Left ventricle myocardium superior (tissue), 1 donor: ENCODE data around the gene PDCD5. TPM values are rescaled to one million over a fixed set of nuclear protein-coding genes. Genes with fewer than 3 reads are reported as not detected.
"Not testable (repeated sequence)": the region's sequence is repeated elsewhere in the genome, so short reads cannot be mapped to it uniquely, and the experiment has no call there.

ENCODE experiments used
- ATAC-seq: fragments of 200-7000 bp; cut with Tn5 transposase; one replicate; pipeline ENCODE4 v1.9.1; 2020; ENCODE audit warnings: mild to moderate bottlenecking, moderate library complexity
- DNase-seq: peaks from one replicate; pipeline ENCODE4 v3.0.0-alpha.2; 2020
- intact Hi-C: fragments of 100-400 bp; cut with micrococcal nuclease; formaldehyde crosslinking; loops from one replicate; pipeline ENCODE4 v1.11.0; 2022
- long read RNA-seq: library from polyadenylated mRNA; unstranded; transcript quantifications from one replicate; pipeline ENCODE4 v2.0.0, GENCODE V29; 2021
- total RNA-seq: library from RNA; stranded (reverse); fragmentation: NEBNext Ultra II Directional; extraction: Animal tissue kit (Norgen Biotek cat#: 25700); gene quantifications from one replicate; pipeline ENCODE4 v1.2.1, GENCODE V29; 2021
- donor health status: DM: no; HTN: yes; CAD: no; lungs with severe emphysema.

The PDCD5 gene, protein sequence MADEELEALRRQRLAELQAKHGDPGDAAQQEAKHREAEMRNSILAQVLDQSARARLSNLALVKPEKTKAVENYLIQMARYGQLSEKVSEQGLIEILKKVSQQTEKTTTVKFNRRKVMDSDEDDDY
- total RNA-seq: 135 TPM
- long read RNA-seq, transcript PDCD5-207 (6 exons, 699 nt): major isoform, 113 of 130 reads
- long read RNA-seq, transcript PDCD5-205 (4 exons, 480 nt): minor isoform, 9 of 130 reads
- long read RNA-seq, partial matches to known transcripts: 4 of 130 reads
- long read RNA-seq, other reads (novel, unspliced or antisense): 2 of 130 reads

DNA sequence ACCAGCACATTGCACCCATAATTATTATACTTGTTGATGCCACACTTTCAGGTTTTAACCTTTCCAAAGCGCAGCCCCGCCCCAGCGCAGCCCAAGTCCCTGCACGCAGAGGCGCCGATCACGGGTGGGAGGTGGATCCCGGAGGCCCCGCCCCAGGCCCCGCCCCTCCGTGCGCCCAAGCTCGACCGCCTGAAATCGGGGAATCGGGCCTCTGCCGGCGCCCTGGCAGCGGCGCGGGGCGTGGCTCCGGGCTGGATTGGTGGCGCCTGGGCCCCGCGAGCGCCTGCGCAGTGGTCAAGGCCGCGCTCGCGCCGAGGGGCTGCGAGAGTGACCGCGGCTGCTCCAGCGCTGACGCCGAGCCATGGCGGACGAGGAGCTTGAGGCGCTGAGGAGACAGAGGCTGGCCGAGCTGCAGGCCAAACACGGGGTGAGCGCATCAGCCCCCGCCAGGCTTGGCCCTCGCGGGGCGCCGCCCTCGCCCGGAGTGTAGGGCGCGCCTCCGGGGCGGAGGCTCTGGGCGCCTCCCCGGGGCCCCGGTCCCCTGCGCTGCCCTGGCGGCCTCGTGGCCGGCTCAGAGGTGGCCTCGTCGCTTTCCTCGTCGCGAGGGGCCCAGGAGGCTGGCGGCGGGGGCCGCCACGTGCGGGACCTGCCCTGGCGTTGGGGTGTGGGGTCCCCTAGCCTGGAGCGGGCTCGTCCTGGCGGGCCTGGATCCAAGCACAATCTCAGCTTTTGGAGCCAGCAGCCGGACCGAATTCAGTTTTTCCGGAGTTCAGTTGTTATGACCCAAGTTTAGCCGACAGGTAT is at the start of gene PDCD5:
Gene PDCD5, plus strand, starts transcription at position 290 of the 804 bp plus-strand sequence. Its CDS starts 72 bp downstream, at position 362.
- DNase-seq: peak; percentile 99
- intact Hi-C loops: no loop called here
- peak; percentile 99 for ATAC-seq

DNA sequence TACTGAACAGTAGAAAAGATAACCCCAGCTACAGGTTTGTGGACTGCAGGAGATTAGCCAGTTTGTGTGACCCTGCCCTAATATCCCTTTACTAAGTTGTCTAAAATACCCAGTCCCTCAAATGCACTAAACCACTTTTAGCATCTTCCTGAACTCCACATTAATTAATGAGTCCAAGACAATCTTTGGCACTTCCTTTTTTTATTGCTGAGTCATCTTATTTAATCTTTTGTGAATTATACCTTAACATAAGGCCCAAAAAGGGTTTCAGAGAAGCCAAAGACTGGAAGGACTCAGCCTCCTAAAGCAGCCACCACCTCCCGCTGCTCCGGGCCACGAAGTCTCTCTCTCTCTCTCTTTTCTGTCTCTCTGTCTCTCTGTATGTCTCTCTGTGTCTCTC is 48.8 kb upstream of the PDCD5 start:
- no peak for ATAC-seq
- intact Hi-C loops: no loop called here
- DNase-seq: no peak

DNA sequence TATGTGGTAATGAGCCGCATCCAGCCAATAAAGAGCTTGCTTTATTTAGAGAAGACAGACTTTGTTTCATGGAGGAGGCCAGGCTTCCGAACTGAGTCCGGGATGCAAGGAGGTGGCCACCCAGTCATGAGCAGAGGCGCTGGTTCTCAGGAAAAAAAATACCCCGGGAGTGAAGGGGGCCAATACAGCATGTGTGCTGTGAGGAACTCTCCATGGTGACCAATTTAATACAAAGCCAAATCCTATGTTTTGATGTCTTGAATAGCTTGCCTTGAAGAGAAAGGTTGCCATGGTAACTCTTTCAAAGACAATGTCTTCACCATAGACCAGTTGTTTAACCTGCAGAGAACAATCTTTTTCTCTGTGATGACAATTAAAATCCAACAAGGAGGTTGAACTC is 43.4 kb upstream of the PDCD5 start:
- no peak for DNase-seq
- ATAC-seq: no peak
- intact Hi-C loops: no loop called here

DNA sequence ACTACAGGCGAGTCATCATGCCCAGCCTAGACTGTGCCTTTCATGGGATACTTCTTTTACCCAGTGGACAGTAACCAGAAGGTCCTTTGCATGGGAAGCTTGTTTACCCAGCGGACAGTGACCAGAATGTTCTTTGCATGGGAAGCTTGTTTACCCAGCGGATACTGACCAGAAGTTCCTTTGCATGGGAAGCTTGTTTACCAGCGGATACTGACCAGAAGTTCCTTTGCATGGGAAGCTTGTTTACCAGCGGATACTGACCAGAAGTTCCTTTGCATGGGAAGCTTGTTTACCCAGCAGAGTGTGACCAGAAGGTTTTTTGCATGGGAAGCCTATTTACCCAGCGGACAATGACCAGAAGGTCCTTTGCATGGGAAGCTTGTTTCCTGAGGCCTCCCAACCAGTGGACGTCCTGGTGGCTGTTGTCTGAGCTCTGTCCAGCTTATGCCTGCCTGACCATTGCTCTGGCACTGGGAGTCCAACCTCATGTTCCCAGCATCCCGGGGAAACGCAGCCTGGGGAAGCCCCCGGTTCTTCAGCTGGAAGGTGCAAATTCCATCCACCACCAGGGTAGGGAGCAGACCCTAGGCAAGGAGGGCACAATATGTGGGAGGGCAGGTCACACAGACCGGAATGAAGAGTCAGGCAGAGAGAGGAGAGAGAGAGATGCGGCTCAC is 41.6 kb upstream of the PDCD5 start:
- no peak for ATAC-seq
- DNase-seq: no peak
- intact Hi-C loops: no loop called here

DNA sequence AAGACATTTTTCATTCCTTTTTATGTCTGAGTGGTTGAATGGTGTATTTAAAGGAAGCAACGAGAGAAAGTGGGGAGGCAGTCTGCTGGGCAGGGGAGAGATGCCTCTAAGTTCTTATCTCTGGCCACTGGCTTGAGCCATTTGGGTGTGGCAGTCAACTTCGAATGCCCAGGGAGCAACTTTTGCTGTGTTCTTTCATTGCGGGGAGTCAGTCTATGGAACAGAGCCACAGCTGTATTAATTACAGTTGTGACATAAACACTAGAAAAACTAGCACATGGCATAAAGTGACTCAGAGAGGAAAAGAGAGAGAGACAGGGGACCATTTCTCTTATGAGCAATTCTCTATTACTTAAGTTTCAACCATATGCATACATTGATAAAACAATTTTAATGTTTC is 40.4 kb upstream of the PDCD5 start:
- intact Hi-C loops: no loop called here
- ATAC-seq: no peak
- DNase-seq: no peak

DNA sequence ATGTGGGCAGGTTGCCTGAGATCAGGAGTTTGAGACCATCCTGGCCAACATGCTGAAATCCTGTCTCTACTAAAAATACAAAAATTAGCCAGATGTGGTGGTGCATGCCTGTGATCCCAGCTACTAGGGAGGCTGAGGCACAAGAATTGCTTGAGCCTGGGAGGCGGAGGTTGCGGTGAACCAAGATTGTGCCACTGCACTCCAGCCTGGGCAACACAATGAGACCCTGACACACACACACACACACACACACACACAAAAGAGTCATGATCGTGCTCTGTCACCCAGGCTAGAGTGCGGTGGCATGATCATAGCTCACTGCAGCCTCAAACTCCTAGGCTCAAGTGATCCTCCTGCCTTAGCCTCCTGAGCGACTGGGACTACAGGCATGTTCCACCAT is 39.6 kb upstream of the PDCD5 start:
- DNase-seq, ATAC-seq, intact Hi-C loops: not testable (repeated sequence)

DNA sequence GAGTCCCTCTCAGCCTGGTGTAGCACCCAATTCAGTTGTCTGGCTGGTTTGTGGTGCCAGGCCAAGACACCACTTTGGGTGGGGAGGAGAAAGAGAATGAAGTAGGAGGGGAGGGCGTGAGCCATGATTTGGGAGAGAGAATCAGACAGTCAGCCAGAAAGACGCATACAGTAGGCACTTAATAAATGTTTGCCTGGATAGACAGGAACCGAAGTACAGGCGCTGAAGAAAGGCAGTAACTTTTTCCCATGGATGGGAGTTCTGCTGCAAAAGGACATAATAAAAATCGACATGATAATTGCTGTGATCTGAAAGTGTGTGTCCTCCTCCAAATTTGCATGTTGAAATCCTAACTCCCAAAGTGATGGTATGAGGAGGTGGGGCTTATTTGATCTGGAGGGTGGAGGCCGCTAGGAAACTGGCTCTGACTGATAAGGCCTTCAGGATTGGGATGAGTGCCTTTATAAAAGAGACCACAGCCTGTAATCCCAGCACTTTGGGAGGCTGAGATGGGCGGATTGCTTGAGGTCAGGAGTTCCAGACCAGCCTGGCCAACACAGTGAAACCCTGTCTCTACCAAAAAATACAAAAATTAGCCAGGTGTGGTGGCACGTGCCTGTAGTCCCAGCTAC is 38.4 kb upstream of the PDCD5 start:
- DNase-seq (no peak), ATAC-seq (no peak)
- intact Hi-C loops: no loop called here

DNA sequence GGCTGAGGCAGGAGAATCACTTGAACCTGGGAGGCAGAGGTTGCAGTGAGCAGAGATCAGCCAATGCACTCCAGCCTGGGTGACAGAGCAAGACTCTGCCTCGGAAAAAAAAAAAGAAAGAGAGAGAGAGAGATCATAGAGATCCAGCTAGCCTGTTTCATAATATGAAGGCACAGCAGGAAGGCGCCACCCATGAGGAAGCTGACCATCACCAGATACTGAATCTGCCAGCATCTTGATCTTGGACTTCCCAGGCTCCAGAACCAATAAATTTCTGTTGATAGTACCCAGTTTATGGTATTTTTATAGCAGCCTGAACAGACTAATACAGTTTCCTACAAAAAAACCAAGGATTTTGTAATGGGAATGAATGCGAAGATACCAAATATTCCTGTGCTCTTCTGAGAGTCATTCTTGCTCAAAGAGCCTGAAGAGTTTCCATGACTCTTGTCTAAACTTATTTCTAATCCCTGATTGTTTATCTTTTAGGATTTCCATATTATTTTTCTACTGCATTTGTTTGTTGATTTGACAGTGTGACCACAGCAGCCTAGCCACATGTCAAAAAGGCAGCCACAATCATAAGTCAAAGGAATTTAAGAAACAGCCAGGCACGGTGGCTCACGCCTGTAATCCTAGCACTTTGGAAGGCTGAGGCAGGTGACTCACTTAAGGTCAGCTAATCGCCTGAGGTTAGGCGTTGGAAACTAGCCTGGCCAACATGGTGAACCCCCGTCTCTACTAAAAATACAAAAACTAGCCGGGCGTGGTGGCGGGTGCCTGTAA is 37.7 kb upstream of the PDCD5 start:
- intact Hi-C loops: no loop called here
- no peak for ATAC-seq
- no peak for DNase-seq

DNA sequence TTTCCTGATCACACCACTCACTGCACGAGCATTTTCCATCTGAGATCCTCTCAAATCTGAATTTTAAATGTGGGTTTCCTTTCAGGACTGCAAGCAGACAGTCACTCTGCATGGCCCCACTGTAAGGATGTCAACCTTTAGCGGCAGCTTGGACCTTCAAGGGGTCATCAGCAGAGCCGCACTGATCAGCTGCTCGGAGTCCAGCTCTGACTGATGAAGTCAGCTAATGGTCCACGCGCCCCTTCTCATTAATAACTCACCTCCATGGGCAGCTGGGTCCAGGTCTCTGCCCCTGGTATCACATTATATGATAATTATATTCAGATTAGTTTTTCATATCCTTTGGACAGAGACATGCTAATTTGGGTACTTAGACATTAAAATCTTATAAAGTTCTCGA is 36.1 kb upstream of the PDCD5 start:
- no peak for DNase-seq
- no peak for ATAC-seq
- intact Hi-C loops: no loop called here

DNA sequence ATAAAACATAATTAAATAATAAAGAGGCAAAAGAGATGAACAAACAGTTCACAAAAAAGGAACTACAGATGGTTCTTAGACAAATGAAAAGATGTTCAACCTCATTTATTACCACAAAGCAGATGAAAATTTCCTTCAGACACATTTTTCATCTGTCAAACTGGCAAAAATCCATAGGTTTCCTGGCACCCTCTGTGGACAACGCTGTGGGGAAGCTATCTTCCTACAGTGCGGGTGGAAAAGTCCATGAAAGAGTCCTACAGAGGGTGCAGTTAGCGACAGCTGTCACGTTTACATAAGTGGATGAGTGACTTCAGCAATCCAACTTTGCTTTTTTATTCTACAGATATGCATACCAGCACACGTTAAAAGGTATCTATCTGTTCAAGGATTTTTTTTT is 30.3 kb upstream of the PDCD5 start:
- DNase-seq: no peak
- no peak for ATAC-seq
- intact Hi-C loops: no loop called here

DNA sequence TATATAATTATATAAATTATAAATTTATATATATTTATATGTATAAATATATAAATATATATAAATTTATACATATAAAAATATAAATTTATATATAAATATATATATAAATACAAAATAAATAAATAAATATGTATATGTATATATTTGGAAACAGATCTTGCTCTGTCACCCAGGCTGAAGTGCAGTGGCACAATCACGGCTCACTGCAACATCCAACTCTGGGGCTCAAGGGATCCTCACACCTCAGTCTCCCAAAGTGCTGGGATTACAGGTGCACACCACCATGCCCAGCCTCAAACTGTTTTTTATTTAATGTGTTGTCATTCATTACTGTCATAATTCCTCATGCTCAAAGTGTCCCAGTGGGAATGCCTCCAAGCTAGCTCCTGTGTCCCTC is 25.2 kb upstream of the PDCD5 start:
- ATAC-seq (no peak), DNase-seq (no peak)
- intact Hi-C loops: no loop called here

DNA sequence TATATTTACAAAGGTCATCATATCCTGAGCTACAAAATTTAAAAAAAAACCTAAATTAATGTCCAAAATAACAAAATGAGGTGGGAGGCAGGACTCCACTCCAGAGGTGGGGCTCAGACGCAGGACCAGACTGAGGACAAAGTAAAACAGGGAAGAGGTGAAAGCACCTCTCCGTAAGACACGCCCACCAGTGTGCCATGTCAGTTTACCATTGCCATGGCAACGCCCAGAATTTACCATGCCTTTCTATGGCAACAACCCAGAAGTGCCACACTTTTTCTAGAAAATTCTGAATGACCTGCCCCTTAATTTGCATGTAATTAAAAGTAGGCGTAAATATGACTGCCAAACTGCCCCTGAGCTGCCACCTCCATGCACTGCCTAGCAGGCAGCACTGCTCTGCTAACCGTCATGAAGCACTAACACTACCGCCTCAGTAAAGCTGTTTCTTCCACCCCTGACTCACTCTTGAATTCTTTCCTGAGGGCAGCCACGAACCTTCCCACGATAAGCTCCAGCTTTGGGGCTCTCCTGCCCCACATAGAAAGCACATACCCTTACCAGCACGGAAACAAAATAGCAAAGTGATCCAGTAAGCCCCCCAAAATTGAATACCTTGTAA is 22.3 kb upstream of the PDCD5 start:
- no peak for ATAC-seq
- intact Hi-C loops: no loop called here
- DNase-seq: no peak

DNA sequence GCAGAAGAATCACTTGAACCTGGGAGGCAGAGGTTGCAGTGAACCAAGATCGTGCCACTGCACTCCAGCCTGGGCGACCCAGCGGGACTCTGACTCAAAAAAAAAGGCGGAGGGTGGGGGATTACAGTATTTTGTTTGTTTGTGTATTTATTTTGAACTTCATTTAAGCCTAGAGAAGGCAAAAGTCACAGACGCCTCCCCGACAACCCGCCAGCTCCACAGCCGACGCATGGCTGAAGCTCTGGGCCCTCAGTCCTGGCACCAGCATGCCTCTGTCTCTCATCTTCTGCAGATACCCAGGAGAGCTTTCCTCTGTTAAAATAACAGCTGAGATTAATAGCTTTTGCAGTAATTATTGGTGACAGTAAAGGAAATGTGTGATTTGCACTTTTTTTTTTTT is 17.2 kb upstream of the PDCD5 start:
- ATAC-seq (no peak), DNase-seq (no peak)
- intact Hi-C loops: no loop called here

DNA sequence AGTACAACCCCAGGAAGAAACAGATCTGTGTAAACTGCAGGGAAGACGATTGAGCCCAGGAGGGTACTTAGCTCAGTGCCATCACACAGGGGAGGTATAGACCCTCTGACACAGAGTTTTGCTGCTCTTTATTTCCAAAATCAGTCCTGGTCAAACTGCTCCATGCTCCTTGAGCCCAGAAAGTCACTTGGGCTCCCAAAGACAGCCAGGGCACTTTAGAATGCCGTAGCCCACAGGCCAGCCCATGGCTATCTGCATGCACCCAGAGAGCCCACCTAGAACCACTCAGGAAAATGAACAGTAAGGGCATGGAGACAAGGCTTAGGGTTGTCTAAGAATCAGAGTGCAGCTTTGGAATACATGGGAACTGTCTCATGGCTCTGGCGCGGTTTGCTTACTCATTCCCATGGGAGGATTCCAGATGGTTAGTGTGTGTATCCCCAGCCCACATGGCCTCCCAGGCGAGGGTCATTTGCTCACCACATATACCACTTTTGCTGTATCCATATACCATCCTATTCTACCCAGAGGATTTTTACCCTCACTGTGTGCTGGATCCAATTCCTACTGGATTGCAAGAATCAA is 14.7 kb upstream of the PDCD5 start:
- DNase-seq: no peak
- intact Hi-C loops: no loop called here

DNA sequence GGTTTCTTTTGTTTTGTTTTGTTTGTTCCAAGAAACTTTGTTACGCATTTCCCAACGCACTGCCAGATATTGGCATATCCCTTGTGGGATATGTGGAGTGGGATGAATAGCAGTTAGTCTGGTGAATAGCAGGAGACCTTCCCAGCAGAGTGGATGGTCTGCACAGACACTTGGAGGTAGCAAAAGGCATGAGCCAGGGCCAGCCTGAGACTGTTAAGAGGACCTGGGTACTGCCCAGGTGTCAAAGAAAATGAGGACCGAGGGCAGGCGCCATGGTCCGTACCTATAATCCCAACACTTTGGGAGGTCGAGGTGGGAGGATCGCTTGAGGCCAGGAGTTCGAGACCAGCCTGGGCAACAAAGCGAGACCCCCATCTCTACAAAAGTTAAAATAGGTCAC is 13.5 kb upstream of the PDCD5 start:
- ATAC-seq (no peak), DNase-seq (no peak)
- intact Hi-C loops: no loop called here

More for the DNA sequence above, 14.7 kb upstream of the PDCD5 start:
- no peak for ATAC-seq

DNA sequence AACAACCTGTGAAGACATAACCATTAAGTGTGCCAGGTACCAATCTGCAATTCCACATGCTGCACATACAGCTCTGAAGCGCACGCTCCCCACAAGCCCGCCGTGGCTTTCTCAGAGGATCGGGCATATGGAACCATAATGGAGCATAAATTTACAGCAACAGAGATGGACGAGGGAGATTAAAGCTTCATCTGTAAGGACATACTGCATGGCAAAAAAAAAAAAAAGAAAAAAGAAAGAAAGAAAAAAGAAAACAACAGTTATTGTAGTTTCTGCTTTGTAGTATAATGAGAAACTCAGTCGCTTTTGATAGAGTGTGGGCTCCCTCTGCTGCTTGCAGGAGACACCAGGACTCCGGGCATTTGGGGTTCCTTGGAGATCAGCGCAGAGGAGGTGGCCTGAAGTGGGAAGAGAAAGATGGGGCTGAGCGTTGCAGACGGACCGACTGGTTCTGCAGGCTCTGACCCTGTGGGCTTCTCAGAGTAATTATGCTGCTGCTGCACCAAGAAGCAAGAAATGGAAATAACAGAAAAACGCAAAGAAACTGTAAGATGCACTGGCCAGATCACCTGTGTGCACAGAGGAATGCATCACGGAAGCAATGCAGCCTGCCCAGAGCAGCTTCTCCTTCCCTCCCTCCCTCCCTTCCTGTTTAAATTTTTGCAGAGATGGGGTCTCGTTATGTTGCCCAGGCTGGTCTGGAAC is 10.8 kb upstream of the PDCD5 start:
- intact Hi-C loops: no loop called here
- peak; percentile 82 for ATAC-seq
- no peak for DNase-seq

DNA sequence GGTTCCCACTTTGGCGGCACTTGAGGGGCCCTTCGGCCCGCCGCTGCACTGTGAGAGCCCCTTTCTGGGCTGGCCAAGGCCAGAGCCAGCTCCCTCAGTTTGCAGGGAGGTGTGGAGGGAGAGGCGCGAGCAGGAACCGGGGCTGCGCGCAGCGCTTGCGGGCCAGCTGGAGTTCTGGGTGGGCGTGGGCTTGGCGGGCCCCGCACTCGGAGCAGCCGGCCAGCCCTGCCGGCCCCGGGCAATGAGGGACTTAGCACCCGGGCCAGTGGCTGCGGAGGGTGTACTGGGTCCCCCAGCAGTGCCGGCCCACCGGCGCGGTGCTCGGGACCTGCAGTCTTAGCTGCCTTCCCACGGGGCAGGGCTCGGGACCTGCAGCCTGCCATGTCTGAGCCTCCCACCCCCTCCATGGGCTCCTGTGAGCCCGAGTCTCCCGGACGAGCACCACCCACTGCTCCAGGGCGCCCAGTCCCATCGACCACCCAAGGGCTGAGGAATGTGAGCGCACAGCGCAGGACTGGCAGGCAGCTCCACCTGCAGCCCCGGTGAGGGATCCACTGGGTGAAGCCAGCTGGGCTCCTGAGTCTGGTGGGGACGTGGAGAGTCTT is 9.4 kb upstream of the PDCD5 start:
- DNase-seq, ATAC-seq, intact Hi-C loops: not testable (repeated sequence)
